ENCODE data around the gene DUSP15. TPM values are rescaled to one million over a fixed set of nuclear protein-coding genes. Genes with fewer than 3 reads are reported as not detected.

Gene DUSP15
- total and polyA plus RNA-seq, 2 of the 8 experiments (the other 6 are each of a cell fraction or from before 2014, with no cell fraction given) = 0.91 to 3.2 TPM

DNA sequence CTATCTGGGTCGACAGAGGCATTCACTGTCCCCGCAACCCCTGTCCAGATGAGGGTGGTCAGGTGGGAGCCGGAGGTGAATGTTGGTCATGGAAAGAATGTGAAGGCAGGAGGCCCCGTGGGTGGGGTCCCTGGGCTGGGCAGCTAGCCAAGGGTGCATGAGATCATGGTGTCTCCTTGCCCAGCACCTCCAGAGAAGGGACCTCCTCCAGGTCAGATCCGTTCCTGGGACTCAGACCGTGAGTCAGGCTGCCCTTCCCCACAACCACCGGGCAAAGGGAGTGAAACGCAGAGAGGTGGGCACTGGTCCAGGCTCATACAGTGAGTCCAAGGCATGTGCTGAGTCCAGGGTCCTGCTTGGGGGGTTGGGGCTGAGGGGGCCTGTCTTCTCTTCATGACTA is 28.4 kb downstream of the DUSP15 start:
- DNase-seq (ENCODE audit: low read depth in 1 of 2, low spot score in 2 of 2) = no peak
- Histone ChIP-seq H3K23ac (ENCODE audit: insufficient read length) (no peak overlapping the region), H4K91ac (replicated peaks; ENCODE audit: insufficient read length, low read length) (peak overlapping the region; percentile 45), H2BK5ac (ENCODE audit: low read depth, low read length) (no peak overlapping the region), H2BK15ac (ENCODE audit: low read length) (0 out of 2 replicates have a peak overlapping the region, but pooled peaks have one; percentile 25), H4K5ac (ENCODE audit: insufficient read length, low read depth, low read length) (no peak overlapping the region), H3K4ac (replicated peaks; ENCODE audit: insufficient read length, low read depth, low read length) (no peak overlapping the region), H3K18ac (ENCODE audit: extremely low read depth, low read length) (no peak overlapping the region), H2BK20ac (ENCODE audit: low read length) (peak overlapping the region; percentile 40), H4K8ac (ENCODE audit: extremely low read depth, insufficient read depth, low read length) (no peak overlapping the region), H3K27ac (ENCODE audit: low read depth, low read length) (no peak overlapping the region), H2AK5ac (ENCODE audit: low read depth, low read length) (no peak overlapping the region), H3K9ac (replicated peaks in 1 of 4; ENCODE audit: extremely low read depth in 1 of 4, low read depth in 3 of 4, low read length in 3 of 4) (no peak overlapping the region), H3K27me3 (replicated peaks in 1 of 4; ENCODE audit: control insufficient read depth in 3 of 4, extremely low read depth in 1 of 4, insufficient read depth in 3 of 4, low read length in 3 of 4) (no peaks in the 10 kb centered on the region), H3K9me3 (ENCODE audit: insufficient read depth in 2 of 2, low read depth in 1 of 2, low read length in 1 of 2) (no peaks in the 10 kb centered on the region), H3K4me2 (ENCODE audit: insufficient read depth in 1 of 2, low read depth in 2 of 2, low read length in 2 of 2) (no peak overlapping the region), H3K4me1 (replicated peaks in 1 of 4; ENCODE audit: control insufficient read depth in 3 of 4, insufficient read depth in 4 of 4, low read length in 3 of 4) (peaks cover 4 to 38% (median 32%) of the 10 kb centered on the region in 4 experiments), H3K79me1 (ENCODE audit: low read depth, low read length) (no peaks in the 10 kb centered on the region), H2BK12ac (ENCODE audit: low read depth, low read length) (peak overlapping the region; percentile 70; the same call in 1 of the 2 replicates), H3K14ac (ENCODE audit: insufficient read length) (no peak overlapping the region), H2BK120ac (replicated peaks; ENCODE audit: low read depth, low read length) (peak overlapping the region; percentile 0), H3K4me3 (ENCODE audit: extremely low read depth in 1 of 4, insufficient read depth in 2 of 4, low read depth in 3 of 4, low read length in 4 of 4) (no peak overlapping the region), H3K56ac (replicated peaks; ENCODE audit: insufficient read length, low read depth, low read length) (no peak overlapping the region), H3K23me2 (ENCODE audit: low read depth, low read length) (peaks cover 4% of the 10 kb centered on the region), H4K20me1 (replicated peaks in 1 of 2; ENCODE audit: control insufficient read depth in 1 of 2, insufficient read depth in 2 of 2, low read length in 2 of 2) (no peaks in the 10 kb centered on the region), H3K36me3 (ENCODE audit: control insufficient read depth in 2 of 4, insufficient read depth in 4 of 4, low read length in 3 of 4) (no peaks in the 10 kb centered on the region), H3K79me2 (ENCODE audit: control insufficient read depth in 1 of 2, insufficient read depth in 2 of 2, low read length in 2 of 2) (no peaks in the 10 kb centered on the region), H2AFZ (ENCODE audit: low read length) (no peak overlapping the region)
- no peak for FAIRE-seq
- WGBS, 2 experiments (ENCODE audit: extremely low coverage in 1 of 2, insufficient coverage in 1 of 2, insufficient read length in 1 of 2, insufficient replicate concordance in 2 of 2, low coverage in 1 of 2, low lambda C conversion rate in 2 of 2, missing lambda C conversion rate in 1 of 2) = 92% methylated on average over 8 of the region's 8 CpGs; no CpG with 5 or more reads in 1 of the 2 experiments
- ChIA-PET CTCF (ENCODE audit: partially characterized antibody) (interaction anchor here (1.0 to 4.0 kb wide), 5 partner anchors 8 to 93 kb away, joined by 3 to 24 read pairs (median 5); no protein-coding TSS in a partner anchor), POLR2A (ENCODE audit: partially characterized antibody) (interaction anchor here (0.5 to 1.7 kb wide), 2 partner anchors 14 to 31 kb away, joined by 3 to 4 read pairs; no protein-coding TSS in a partner anchor)
- no peak for TF ChIP-seq BCL11A (IDR thresholded peaks at IDR 0.05; ENCODE audit: low read depth in 2 of 2, low read length in 2 of 2)
- TF ChIP-seq, protein P1, sequence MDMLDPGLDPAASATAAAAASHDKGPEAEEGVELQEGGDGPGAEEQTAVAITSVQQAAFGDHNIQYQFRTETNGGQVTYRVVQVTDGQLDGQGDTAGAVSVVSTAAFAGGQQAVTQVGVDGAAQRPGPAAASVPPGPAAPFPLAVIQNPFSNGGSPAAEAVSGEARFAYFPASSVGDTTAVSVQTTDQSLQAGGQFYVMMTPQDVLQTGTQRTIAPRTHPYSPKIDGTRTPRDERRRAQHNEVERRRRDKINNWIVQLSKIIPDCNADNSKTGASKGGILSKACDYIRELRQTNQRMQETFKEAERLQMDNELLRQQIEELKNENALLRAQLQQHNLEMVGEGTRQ (IDR thresholded peaks at IDR 0.05; ENCODE audit: low read length) = no peak
- no peak for TF ChIP-seq SAP30 (IDR thresholded peaks at IDR 0.05; ENCODE audit: insufficient read depth, insufficient replicate concordance, low read length)
- TF ChIP-seq KDM1A (IDR thresholded peaks at IDR 0.05; ENCODE audit: borderline replicate concordance, low read length) = no peak
- TF ChIP-seq RXRA (IDR thresholded peaks at IDR 0.05; ENCODE audit: insufficient read depth, low read depth, low read length) = no peak
- no peak for TF ChIP-seq RFX5 (IDR thresholded peaks at IDR 0.05; ENCODE audit: borderline replicate concordance, low read depth, low read length)
- no peak for TF ChIP-seq FOSL1 (IDR thresholded peaks at IDR 0.05; ENCODE audit: insufficient read depth, low read depth, low read length)
- no peak for TF ChIP-seq SP4 (IDR thresholded peaks at IDR 0.05; ENCODE audit: low read length)
- TF ChIP-seq HDAC6 (IDR thresholded peaks at IDR 0.05; ENCODE audit: low read depth, low read length) = no peak
- TF ChIP-seq, protein P2, sequence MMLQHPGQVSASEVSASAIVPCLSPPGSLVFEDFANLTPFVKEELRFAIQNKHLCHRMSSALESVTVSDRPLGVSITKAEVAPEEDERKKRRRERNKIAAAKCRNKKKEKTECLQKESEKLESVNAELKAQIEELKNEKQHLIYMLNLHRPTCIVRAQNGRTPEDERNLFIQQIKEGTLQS (IDR thresholded peaks at IDR 0.05; ENCODE audit: insufficient read depth, low read depth, low read length) = no peak

Measured in H1 (cell line).